SU-DHL-6 (cell line): ENCODE measurements around the gene HRK.

ENCODE experiments used
- H2AFZ ChIP-seq: fragments of 200-600 bp; sonication (generic); 2 replicates; pipeline ENCODE4 v1.6.1; 2014; ENCODE audit warnings: low read depth, mild to moderate bottlenecking, moderate library complexity, mixed read lengths, antibody characterized with exemption, low read length; ENCODE audit not compliant: severe bottlenecking
- H3F3A ChIP-seq: fragments of 200-600 bp; shearing (Covaris generic); 2 replicates; pipeline ENCODE4 v1.6.0; 2016; ENCODE audit warnings: antibody characterized with exemption, mild to moderate bottlenecking; ENCODE audit not compliant: insufficient read depth
- H3K27ac ChIP-seq: fragments of 200-600 bp; sonication (generic); 2 replicates; pipeline ENCODE4 v1.5.1; 2016; ENCODE audit warnings: low read depth, mild to moderate bottlenecking, low read length, moderate library complexity, mixed read lengths
- H3K27me3 ChIP-seq: fragments of 200-600 bp; sonication (generic), shearing (Covaris generic); 2 replicates; pipeline ENCODE4 v1.6.0; 2014; ENCODE audit warnings: mild to moderate bottlenecking, low read length
- H3K36me3 ChIP-seq: fragments of 200-600 bp; sonication (generic); 2 replicates; pipeline ENCODE4 v1.6.1; 2014; ENCODE audit warnings: mild to moderate bottlenecking, low read length, mixed read lengths
- H3K4me2 ChIP-seq: fragments of 300-600, 200-600 bp; shearing (Covaris generic), sonication (generic); 2 replicates; pipeline ENCODE4 v1.6.0; 2014; ENCODE audit warnings: low read length, low read depth, mild to moderate bottlenecking; ENCODE audit not compliant: poor library complexity, severe bottlenecking
- H3K4me3 ChIP-seq: fragments of 200-600 bp; sonication (generic); 2 replicates; pipeline ENCODE4 v1.5.1; 2014; ENCODE audit warnings: antibody characterized with exemption, low read length, mild to moderate bottlenecking, mixed read lengths; ENCODE audit not compliant: insufficient read depth, poor library complexity, severe bottlenecking
- H3K79me2 ChIP-seq: fragments of 200-600 bp; sonication (generic); 2 replicates; pipeline ENCODE4 v1.6.1; 2014; ENCODE audit warnings: mild to moderate bottlenecking, low read length, moderate library complexity; ENCODE audit not compliant: insufficient read depth
- H3K9ac ChIP-seq: fragments of 200-600 bp; sonication (generic); 2 replicates; pipeline ENCODE4 v1.7.0; 2014; ENCODE audit warnings: mild to moderate bottlenecking, low read length
- H3K9me2 ChIP-seq: fragments of 200-600 bp; sonication (generic); replicated peaks from 2 replicates; pipeline ENCODE4 v1.6.1; 2014; ENCODE audit warnings: low read length; ENCODE audit not compliant: insufficient read depth
- H3K9me3 ChIP-seq: fragments of 200-600 bp; sonication (generic); 2 replicates; pipeline ENCODE4 v1.6.1; 2014; ENCODE audit warnings: low read length, mixed read lengths; ENCODE audit not compliant: insufficient read depth
- H4K20me1 ChIP-seq: fragments of 200-600 bp; sonication (generic); 2 replicates; pipeline ENCODE4 v1.6.1; 2014; ENCODE audit warnings: low read depth, mild to moderate bottlenecking, antibody characterized with exemption, low read length, moderate library complexity, mixed read lengths
- CTCF ChIP-seq: fragments of 200-600 bp; sonication (generic); IDR thresholded peaks from one replicate; pipeline ENCODE4 v1.5.1; 2017; ENCODE audit warnings: antibody characterized with exemption, mild to moderate bottlenecking, low read length, moderate library complexity; ENCODE audit not compliant: insufficient read depth, poor library complexity, severe bottlenecking
- EZH2phosphoT487 ChIP-seq: fragments of 200-600 bp; sonication (generic), shearing (Covaris generic); conservative IDR thresholded peaks from 2 replicates; pipeline ENCODE4 v1.6.1; 2018; ENCODE audit warnings: mild to moderate bottlenecking, antibody characterized with exemption, low read length, moderate library complexity, mixed read lengths

Gene HRK

GRCh38 chr12:116896411-116896924 lies 15.2 kb upstream of the HRK start:
- H3K9me2 ChIP-seq, result no peaks in the 10 kb centered on the region

GRCh38 chr12:116894913-116895312 lies 13.7 kb upstream of the HRK start:
- no peak overlapping the region for H3K27ac ChIP-seq
- no peak overlapping the region for H3K9ac ChIP-seq
- no peak overlapping the region for H3K4me3 ChIP-seq
- no peaks in the 10 kb centered on the region for H4K20me1 ChIP-seq
- H3K4me2 ChIP-seq, result no peak overlapping the region
- H2AFZ ChIP-seq, result no peak overlapping the region
- H3K36me3 ChIP-seq, result no peaks in the 10 kb centered on the region
- TF ChIP-seq CTCF (no peak), EZH2phosphoT487 (no peak)
- no peaks in the 10 kb centered on the region for H3K79me2 ChIP-seq
- H3F3A ChIP-seq, result no peaks in the 10 kb centered on the region
- no peaks in the 10 kb centered on the region for H3K27me3 ChIP-seq
- no peaks in the 10 kb centered on the region for H3K9me2 ChIP-seq
- H3K9me3 ChIP-seq, result no peaks in the 10 kb centered on the region

More at GRCh38 chr12:116896411-116896924, 15.2 kb upstream of the HRK start:
- Histone ChIP-seq H2AFZ (no peak overlapping the region), H3K9me3 (no peaks in the 10 kb centered on the region), H3F3A (no peaks in the 10 kb centered on the region), H3K4me2 (no peak overlapping the region), H3K79me2 (no peaks in the 10 kb centered on the region), H3K27ac (no peak overlapping the region), H3K4me3 (no peak overlapping the region), H3K9ac (no peak overlapping the region), H3K36me3 (no peaks in the 10 kb centered on the region), H3K27me3 (no peaks in the 10 kb centered on the region), H4K20me1 (no peaks in the 10 kb centered on the region)
- no peak for TF ChIP-seq EZH2phosphoT487
- no peak for TF ChIP-seq CTCF

- no peaks in the 10 kb centered on the region for H3K9me2 ChIP-seq
- H3F3A ChIP-seq, result no peaks in the 10 kb centered on the region
- no peaks in the 10 kb centered on the region for H4K20me1 ChIP-seq
- no peak overlapping the region for H3K9ac ChIP-seq
- H2AFZ ChIP-seq, result no peak overlapping the region
- H3K4me2 ChIP-seq, result no peak overlapping the region
- TF ChIP-seq CTCF, result no peak
- no peak for TF ChIP-seq EZH2phosphoT487
- no peaks in the 10 kb centered on the region for H3K27me3 ChIP-seq
- no peaks in the 10 kb centered on the region for H3K36me3 ChIP-seq
- H3K9me3 ChIP-seq, result no peaks in the 10 kb centered on the region
- no peak overlapping the region for H3K4me3 ChIP-seq
- H3K27ac ChIP-seq, result no peak overlapping the region
- no peaks in the 10 kb centered on the region for H3K79me2 ChIP-seq
These were observed 11.3 kb upstream of the HRK start for GRCh38 chr12:116892349-116893140.
